ENCODE data around the gene ZBTB16.

GRCh38 chr11:114052160-114052559 is 7.4 kb upstream of the ZBTB16 start:
- TF ChIP-seq EZH2phosphoT487 (IDR thresholded peaks at IDR 0.05; ENCODE audit: low read length) (no peak), EZH2 (optimal IDR thresholded peaks at IDR 0.05; ENCODE audit: low read depth, low read length) (no peak), CTCF (IDR thresholded peaks at IDR 0.05; ENCODE audit: low read length) (no peak)

Data from MM.1S (cell line).